ENCODE data around the gene LRRC45.

GRCh38 chr17:82076018-82076784 lies 53.1 kb downstream of the LRRC45 start:
- TF ChIP-seq CTCF (conservative IDR thresholded peaks at IDR 0.05; ENCODE audit: low read depth, low read length) (no peak), POLR2A (IDR thresholded peaks at IDR 0.05; ENCODE audit: low read depth, low read length) (no peak), RFX5 (IDR thresholded peaks at IDR 0.05; ENCODE audit: low read depth, low read length) (no peak), RAD21 (IDR thresholded peaks at IDR 0.05; ENCODE audit: low read length) (no peak), MXI1 (IDR thresholded peaks at IDR 0.05; ENCODE audit: borderline replicate concordance, low read depth, low read length) (no peak), CHD1 (IDR thresholded peaks at IDR 0.05; ENCODE audit: low read depth, low read length) (no peak), FOS (IDR thresholded peaks at IDR 0.05; ENCODE audit: low read depth, low read length) (no peak), BHLHE40 (IDR thresholded peaks at IDR 0.05; ENCODE audit: low read depth, low read length) (no peak)

All from IMR-90 (cell line).